CD4-positive, alpha-beta T cell treated with Interleukin-6 for 4 hours (primary cell): ENCODE data around the gene SCGB1C1.
"Not testable (repeated sequence)": the region's sequence is repeated elsewhere in the genome, so short reads cannot be mapped to it uniquely, and the experiment has no call there.

Source experiments
- DNase-seq: peaks from one replicate; pipeline ENCODE4 v3.0.0-alpha.2; 2020; ENCODE audit warnings: mixed read lengths

SCGB1C1 gene

GRCh38 chr11:192674-193128, at the start of gene SCGB1C1:
Gene SCGB1C1 (plus strand): TSS chr11:193078. CDS start chr11:193100, 22 bp downstream.
- DNase-seq = not testable (repeated sequence)

GRCh38 chr11:180242-180641, 12.6 kb upstream of the SCGB1C1 start:
- not testable (repeated sequence) for DNase-seq

GRCh38 chr11:189200-189783, 3.6 kb upstream of the SCGB1C1 start:
- not testable (repeated sequence) for DNase-seq

- DNase-seq = not testable (repeated sequence)
Measured at GRCh38 chr11:189843-190311, 3.0 kb upstream of the SCGB1C1 start.

- DNase-seq = not testable (repeated sequence)
Measured at GRCh38 chr11:190546-190945, 2.3 kb upstream of the SCGB1C1 start.

GRCh38 chr11:191490-192478, 1.1 kb upstream of the SCGB1C1 start:
- DNase-seq = not testable (repeated sequence)

- not testable (repeated sequence) for DNase-seq
Measured at GRCh38 chr11:193481-193880, 603 bp downstream of the SCGB1C1 start.

- no peak for DNase-seq
Measured at GRCh38 chr11:196786-197731, 4.2 kb downstream of the SCGB1C1 start.

GRCh38 chr11:197741-198235, 4.9 kb downstream of the SCGB1C1 start:
- no peak for DNase-seq

- DNase-seq = no peak
Measured at GRCh38 chr11:198236-198806, 5.4 kb downstream of the SCGB1C1 start.

GRCh38 chr11:199004-199581, 6.2 kb downstream of the SCGB1C1 start:
- DNase-seq = no peak

GRCh38 chr11:199782-200181, 6.9 kb downstream of the SCGB1C1 start:
- no peak for DNase-seq

GRCh38 chr11:200224-201003, 7.5 kb downstream of the SCGB1C1 start:
- no peak for DNase-seq

GRCh38 chr11:201966-202365, 9.1 kb downstream of the SCGB1C1 start:
- DNase-seq = no peak

GRCh38 chr11:202490-202889, 9.6 kb downstream of the SCGB1C1 start:
- no peak for DNase-seq

- no peak for DNase-seq
Measured at GRCh38 chr11:203056-203944, 10.4 kb downstream of the SCGB1C1 start.

- DNase-seq = no peak
Measured at GRCh38 chr11:203945-204586, 11.2 kb downstream of the SCGB1C1 start.

GRCh38 chr11:204587-205109, 11.8 kb downstream of the SCGB1C1 start:
- DNase-seq = no peak
